ENCODE measurements around the gene CFAP157. TPM values are rescaled to one million over a fixed set of nuclear protein-coding genes. Genes with fewer than 3 reads are reported as not detected.

CFAP157 gene
- 0.27 TPM for total RNA-seq

GRCh38 chr9:127706836-127707241 is at the start of gene CFAP157:
Gene CFAP157, plus strand, starts transcription at chr9:127706988. Its CDS starts 44 bp downstream, at chr9:127707032.
- peak in 2 of 3 donors; percentile 18 to 36 for DNase-seq (ENCODE audit: low read depth in 2 of 3, low spot score in 2 of 3)

GRCh38 chr9:127658428-127658827 is 48.4 kb upstream of the CFAP157 start:
- no peak for DNase-seq (ENCODE audit: low read depth in 2 of 3, low spot score in 2 of 3)

GRCh38 chr9:127660886-127661741 is 45.7 kb upstream of the CFAP157 start:
- no peak for DNase-seq (ENCODE audit: low read depth in 2 of 3, low spot score in 2 of 3)

- DNase-seq (ENCODE audit: low read depth in 2 of 3, low spot score in 2 of 3), result no peak
Measured at GRCh38 chr9:127662617-127663016, 44.2 kb upstream of the CFAP157 start.

GRCh38 chr9:127664324-127664677 is 42.5 kb upstream of the CFAP157 start:
- no peak for DNase-seq (ENCODE audit: low read depth in 2 of 3, low spot score in 2 of 3)

- peak in 1 of 3 donors; percentile 22 for DNase-seq (ENCODE audit: low read depth in 2 of 3, low spot score in 2 of 3)
Measured at GRCh38 chr9:127664678-127665507, 41.9 kb upstream of the CFAP157 start.

GRCh38 chr9:127667127-127667844 is 39.5 kb upstream of the CFAP157 start:
- no peak for DNase-seq (ENCODE audit: low read depth in 2 of 3, low spot score in 2 of 3)

GRCh38 chr9:127667906-127668305 is 38.9 kb upstream of the CFAP157 start:
- no peak for DNase-seq (ENCODE audit: low read depth in 2 of 3, low spot score in 2 of 3)

- DNase-seq (ENCODE audit: low read depth in 2 of 3, low spot score in 2 of 3), result no peak
Measured at GRCh38 chr9:127673234-127673633, 33.6 kb upstream of the CFAP157 start.

GRCh38 chr9:127676638-127677037 is 30.1 kb upstream of the CFAP157 start:
- no peak for DNase-seq (ENCODE audit: low read depth in 2 of 3, low spot score in 2 of 3)

- no peak for DNase-seq (ENCODE audit: low read depth in 2 of 3, low spot score in 2 of 3)
Measured at GRCh38 chr9:127679506-127679905, 27.3 kb upstream of the CFAP157 start.

GRCh38 chr9:127680226-127680625 is 26.6 kb upstream of the CFAP157 start:
- no peak for DNase-seq (ENCODE audit: low read depth in 2 of 3, low spot score in 2 of 3)

GRCh38 chr9:127680846-127681245 is 25.9 kb upstream of the CFAP157 start:
- DNase-seq (ENCODE audit: low read depth in 2 of 3, low spot score in 2 of 3), result no peak

GRCh38 chr9:127682351-127683136 is 24.2 kb upstream of the CFAP157 start:
- DNase-seq (ENCODE audit: low read depth in 2 of 3, low spot score in 2 of 3), result no peak

- DNase-seq (ENCODE audit: low read depth in 2 of 3, low spot score in 2 of 3), result no peak
Measured at GRCh38 chr9:127683723-127684122, 23.1 kb upstream of the CFAP157 start.

GRCh38 chr9:127684576-127684975 is 22.2 kb upstream of the CFAP157 start:
- no peak for DNase-seq (ENCODE audit: low read depth in 2 of 3, low spot score in 2 of 3)

GRCh38 chr9:127686461-127687393 is 20.1 kb upstream of the CFAP157 start:
- no peak for DNase-seq (ENCODE audit: low read depth in 2 of 3, low spot score in 2 of 3)

- no peak for DNase-seq (ENCODE audit: low read depth in 2 of 3, low spot score in 2 of 3)
Measured at GRCh38 chr9:127689329-127690000, 17.3 kb upstream of the CFAP157 start.

GRCh38 chr9:127690735-127691134 is 16.1 kb upstream of the CFAP157 start:
- DNase-seq (ENCODE audit: low read depth in 2 of 3, low spot score in 2 of 3), result no peak
